ENCODE results near the gene RALY.

- no peak for TF ChIP-seq MYC (IDR thresholded peaks at IDR 0.05; ENCODE audit: borderline replicate concordance, low read length)
- no peak for TF ChIP-seq CTCF (IDR thresholded peaks at IDR 0.05)
- TF ChIP-seq HMGXB4 (CRISPR knock-in tag; IDR thresholded peaks at IDR 0.05; ENCODE audit: borderline replicate concordance): no peak
- no peak for TF ChIP-seq POLR2A (IDR thresholded peaks at IDR 0.05; ENCODE audit: low read length)
- TF ChIP-seq RAD21 (conservative IDR thresholded peaks at IDR 0.05 in 1 of 2, IDR thresholded peaks at IDR 0.05 in 1 of 2): no peak
- TF ChIP-seq CBX2 (IDR thresholded peaks at IDR 0.05; ENCODE audit: borderline replicate concordance, low read depth): no peak
- no peak for TF ChIP-seq MAX (IDR thresholded peaks at IDR 0.05)
- TF ChIP-seq BHLHE40 (IDR thresholded peaks at IDR 0.05; ENCODE audit: low read depth, low read length): no peak
- no peak for TF ChIP-seq EP300 (IDR thresholded peaks at IDR 0.05)
- no peak for TF ChIP-seq RNF2 (IDR thresholded peaks at IDR 0.05; ENCODE audit: borderline replicate concordance, low read depth)
- TF ChIP-seq MAFK (IDR thresholded peaks at IDR 0.05; ENCODE audit: partially characterized antibody): no peak
These were observed 40.2 kb downstream of the RALY start for GRCh38 chr20:34033903-34034302.
